GF-D8 (cell line): ENCODE measurements around the gene KDM5A.
"Not testable (repeated sequence)": the region's sequence is repeated elsewhere in the genome, so short reads cannot be mapped to it uniquely, and the experiment has no call there.

Source experiments
- DNase-seq: peaks from one replicate; lab custom pipeline; 2025; lab: John Stamatoyannopoulos, UW

Gene KDM5A

DNA sequence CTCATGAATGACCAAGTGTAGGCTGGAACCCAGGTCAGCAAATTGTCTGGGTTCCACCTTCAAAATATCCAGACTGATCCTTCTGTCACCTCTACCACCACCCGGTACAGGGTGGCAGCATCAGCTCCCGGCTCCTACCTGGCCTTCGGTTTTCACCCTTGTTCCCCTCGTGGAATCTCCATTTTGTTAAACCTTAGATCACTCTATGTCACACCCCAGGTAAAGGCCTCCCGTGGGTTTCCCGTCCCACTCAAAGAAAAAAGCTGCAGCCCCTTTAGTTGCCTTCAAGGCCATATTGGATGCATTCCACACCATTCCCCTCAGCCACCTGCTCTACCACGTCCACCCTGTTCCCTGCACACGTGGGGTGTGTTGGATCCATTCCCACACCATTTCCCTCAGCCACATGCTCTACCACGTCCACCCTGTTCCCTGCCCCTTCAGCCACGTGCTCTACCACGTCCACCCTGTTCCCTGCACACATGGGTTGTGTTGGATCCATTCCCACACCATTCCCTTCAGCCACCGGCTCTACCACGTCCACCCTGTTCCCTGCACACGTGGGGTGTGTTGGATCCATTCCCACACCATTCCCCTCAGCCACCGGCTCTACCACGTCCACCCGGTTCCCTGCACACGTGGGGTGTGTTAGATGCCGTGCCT lies 150.3 kb downstream of the KDM5A start:
- DNase-seq = no peak

- DNase-seq = no peak
These were observed 151.0 kb downstream of the KDM5A start for GRCh38 chr12:238116-238515.

GRCh38 chr12:237026-237815 lies 151.9 kb downstream of the KDM5A start:
- DNase-seq = no peak

DNA sequence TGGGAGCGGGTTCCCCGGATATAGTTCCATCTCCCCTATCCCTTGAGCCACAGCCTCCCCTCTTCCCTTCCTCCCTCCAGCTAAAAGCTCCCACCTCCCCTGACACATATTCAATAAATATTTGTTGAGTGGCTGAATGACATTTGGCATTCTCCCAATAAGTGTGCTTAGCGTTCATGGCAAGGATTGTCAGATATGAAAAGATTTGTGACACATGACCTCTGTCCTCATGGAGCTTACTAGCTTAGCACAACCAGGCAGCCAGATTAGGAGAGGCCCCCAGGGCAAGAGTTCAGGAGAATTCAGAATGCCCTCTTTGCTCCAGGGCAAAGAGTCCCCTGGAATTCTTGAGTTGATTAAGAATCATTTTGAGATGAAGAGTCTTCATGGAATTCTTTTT lies 152.7 kb downstream of the KDM5A start:
- DNase-seq = no peak

GRCh38 chr12:235967-236366 lies 153.2 kb downstream of the KDM5A start:
- not testable (repeated sequence) for DNase-seq

- no peak for DNase-seq
These were observed 154.2 kb downstream of the KDM5A start for GRCh38 chr12:234891-235415.

- no peak for DNase-seq
These were observed 155.1 kb downstream of the KDM5A start for GRCh38 chr12:234019-234418.

- no peak for DNase-seq
These were observed 155.5 kb downstream of the KDM5A start for GRCh38 chr12:233615-233968.

DNA sequence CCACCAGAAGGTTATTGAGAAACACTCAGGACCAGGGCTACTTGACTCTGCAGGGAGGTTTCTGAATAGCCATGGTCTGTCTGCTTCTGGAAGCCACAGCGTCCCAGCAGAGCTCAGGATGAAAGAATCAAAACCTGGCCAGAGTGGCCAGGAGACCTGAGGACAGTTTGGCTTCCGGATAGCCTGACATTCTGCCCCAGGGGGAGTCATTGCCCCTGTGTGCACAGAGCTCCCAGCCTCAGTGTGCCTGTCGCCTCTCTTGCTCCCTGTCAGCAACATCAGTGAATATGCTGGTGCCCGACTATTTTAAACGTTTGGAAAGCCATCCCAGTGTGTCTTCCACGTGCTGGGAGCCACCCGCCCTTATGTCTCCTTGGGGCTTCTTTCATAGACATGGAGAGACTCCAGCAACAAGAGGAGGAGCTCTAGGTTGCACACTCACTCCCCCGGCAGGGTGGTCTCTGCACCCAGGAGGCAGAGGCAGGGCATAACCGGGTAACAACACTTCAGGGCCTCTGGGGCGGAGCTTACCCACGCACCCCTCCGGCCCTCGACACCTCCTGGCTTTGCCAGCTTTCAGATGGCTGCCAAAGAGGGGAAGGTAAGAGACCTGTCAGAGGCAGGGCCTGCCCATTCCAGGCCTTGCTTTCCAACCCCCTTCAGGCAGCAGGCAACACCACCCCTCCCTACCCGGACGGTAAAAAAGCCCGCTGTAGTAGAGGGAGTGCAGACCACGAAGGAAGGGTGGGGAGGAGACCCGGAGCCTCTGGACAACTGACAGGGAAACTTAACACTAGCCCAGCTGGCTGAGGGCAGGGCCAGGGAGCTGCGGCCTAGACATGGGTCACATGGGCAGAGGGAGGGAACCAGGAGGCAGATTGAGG lies 156.1 kb downstream of the KDM5A start:
- DNase-seq = peak; percentile 22

DNA sequence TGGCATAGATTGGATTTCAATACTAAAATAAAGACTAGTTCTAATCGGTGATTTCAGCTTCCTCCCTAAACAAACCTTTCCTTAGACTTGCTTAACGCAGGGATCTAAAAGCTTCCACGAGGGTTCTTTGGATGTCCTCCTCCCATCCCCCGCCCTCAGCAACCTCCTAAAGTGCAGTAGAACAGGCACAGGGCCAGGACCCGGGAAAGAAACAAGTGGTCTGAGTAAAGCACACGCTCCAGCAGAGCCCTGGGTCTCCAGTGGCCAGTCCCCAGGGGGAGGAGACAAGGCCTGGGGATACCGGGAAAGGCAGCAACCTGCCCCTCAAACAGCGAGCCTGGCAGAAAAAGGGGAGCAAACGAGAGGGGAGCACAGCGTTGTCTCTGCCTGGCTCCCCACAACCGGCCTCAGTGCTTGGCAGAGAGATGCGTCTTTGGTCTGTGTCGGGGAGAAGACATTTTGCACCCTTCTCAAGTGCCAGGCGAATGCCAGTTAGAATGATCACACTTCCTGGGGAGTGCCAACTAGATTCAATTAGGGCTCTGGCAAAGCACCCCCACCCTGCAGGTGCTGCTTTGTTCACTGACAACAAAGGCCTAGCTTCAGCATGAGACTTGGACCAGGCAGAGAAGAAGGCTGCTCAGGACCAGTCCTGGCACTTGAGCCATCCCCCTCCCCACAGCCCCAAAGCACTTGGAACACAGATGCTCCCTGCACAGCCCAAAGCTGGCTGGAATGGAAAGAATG lies 158.0 kb downstream of the KDM5A start:
- DNase-seq = no peak
